Progenitor cell of endocrine pancreas (in vitro differentiated cells): Measurements from ENCODE around the gene CTNNA2. TPM values are rescaled to one million over a fixed set of nuclear protein-coding genes. Genes with fewer than 3 reads are reported as not detected.

Experiments
- DNase-seq: peaks from one replicate; pipeline ENCODE4 v3.0.0; 2021; ENCODE audit warnings: low spot score; ENCODE audit not compliant: unreplicated experiment
- H3K27ac Mint-ChIP-seq: 2 replicates; pipeline ENCODE4 v1.8.0; 2021; ENCODE audit warnings: mild to moderate bottlenecking, moderate library complexity, mixed read lengths
- H3K27me3 Mint-ChIP-seq: 2 replicates; pipeline ENCODE4 v1.8.0; 2021; ENCODE audit warnings: mixed read lengths
- H3K36me3 Mint-ChIP-seq: 2 replicates; pipeline ENCODE4 v1.8.0; 2022; ENCODE audit warnings: mixed read lengths; ENCODE audit not compliant: insufficient read depth
- H3K4me1 Mint-ChIP-seq: 2 replicates; pipeline ENCODE4 v1.8.0; 2021; ENCODE audit warnings: low read depth, mixed read lengths
- H3K4me3 Mint-ChIP-seq: 2 replicates; pipeline ENCODE4 v1.8.0; 2021; ENCODE audit warnings: low read depth, mild to moderate bottlenecking, moderate library complexity, mixed read lengths
- H3K9me3 Mint-ChIP-seq: 2 replicates; pipeline ENCODE4 v1.8.0; 2021; ENCODE audit warnings: low read depth, mixed read lengths
- total RNA-seq: library from RNA; stranded (reverse); gene quantifications from 2 replicates; pipeline ENCODE4 v1.2.1, GENCODE V29; 2021
- TF ChIP-seq, protein P1 (sequence below): fragments of 200-600 bp; sonication (generic); IDR thresholded peaks from one replicate; pipeline ENCODE4 v1.5.0; 2021; ENCODE audit warnings: antibody characterized with exemption, mild to moderate bottlenecking; ENCODE audit not compliant: unreplicated experiment

Gene CTNNA2
- total RNA-seq, 1 donor from 2014 or later = 10.2 TPM

DNA sequence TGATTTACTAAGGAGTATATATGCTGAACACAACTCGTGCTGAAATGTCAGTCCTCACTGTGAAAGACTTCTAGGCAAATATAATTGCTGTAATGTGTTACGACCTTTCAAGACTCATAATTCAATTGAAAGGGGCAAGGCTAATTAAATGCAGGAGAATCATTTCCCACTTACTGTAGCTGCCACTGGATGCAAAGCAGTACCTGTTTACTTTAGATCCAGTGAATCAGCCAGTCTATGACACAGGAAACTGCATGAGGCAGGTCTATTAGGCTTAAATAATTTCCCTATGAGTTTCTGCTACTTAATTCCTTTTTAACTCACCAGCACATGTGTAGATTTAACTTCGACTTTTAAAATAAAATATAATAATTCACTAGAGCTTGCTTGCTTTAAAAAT lies 125.6 kb downstream of the CTNNA2 start:
- Mint-ChIP-seq H3K36me3 (no peaks in the 10 kb centered on the region), H3K9me3 (no peaks in the 10 kb centered on the region), H3K27ac (no peak overlapping the region), H3K4me3 (no peak overlapping the region), H3K4me1 (no peaks in the 10 kb centered on the region), H3K27me3 (no peaks in the 10 kb centered on the region)
- no peak for DNase-seq
- TF ChIP-seq, protein P1, sequence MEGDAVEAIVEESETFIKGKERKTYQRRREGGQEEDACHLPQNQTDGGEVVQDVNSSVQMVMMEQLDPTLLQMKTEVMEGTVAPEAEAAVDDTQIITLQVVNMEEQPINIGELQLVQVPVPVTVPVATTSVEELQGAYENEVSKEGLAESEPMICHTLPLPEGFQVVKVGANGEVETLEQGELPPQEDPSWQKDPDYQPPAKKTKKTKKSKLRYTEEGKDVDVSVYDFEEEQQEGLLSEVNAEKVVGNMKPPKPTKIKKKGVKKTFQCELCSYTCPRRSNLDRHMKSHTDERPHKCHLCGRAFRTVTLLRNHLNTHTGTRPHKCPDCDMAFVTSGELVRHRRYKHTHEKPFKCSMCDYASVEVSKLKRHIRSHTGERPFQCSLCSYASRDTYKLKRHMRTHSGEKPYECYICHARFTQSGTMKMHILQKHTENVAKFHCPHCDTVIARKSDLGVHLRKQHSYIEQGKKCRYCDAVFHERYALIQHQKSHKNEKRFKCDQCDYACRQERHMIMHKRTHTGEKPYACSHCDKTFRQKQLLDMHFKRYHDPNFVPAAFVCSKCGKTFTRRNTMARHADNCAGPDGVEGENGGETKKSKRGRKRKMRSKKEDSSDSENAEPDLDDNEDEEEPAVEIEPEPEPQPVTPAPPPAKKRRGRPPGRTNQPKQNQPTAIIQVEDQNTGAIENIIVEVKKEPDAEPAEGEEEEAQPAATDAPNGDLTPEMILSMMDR = no peak

DNA sequence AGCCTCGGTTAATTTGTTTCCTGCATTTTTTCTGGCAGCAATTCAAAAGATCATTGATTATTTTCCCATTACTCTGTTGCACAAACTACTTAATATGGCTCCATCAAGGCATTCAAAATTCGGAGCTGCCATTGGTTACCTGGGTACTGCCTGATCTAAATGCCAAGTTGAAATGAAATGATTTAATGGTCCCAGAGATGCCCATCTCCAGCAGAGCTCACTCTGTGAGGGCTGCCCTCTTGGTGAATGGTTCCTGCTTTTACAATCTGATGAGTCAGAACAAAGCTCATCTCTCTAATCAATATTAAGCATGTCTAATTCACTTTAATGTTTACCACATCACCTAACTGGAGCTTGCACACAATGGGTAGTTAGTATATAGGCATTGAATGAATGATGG lies 126.1 kb downstream of the CTNNA2 start:
- Mint-ChIP-seq H3K4me3 (no peak overlapping the region), H3K36me3 (no peaks in the 10 kb centered on the region), H3K27ac (no peak overlapping the region)

DNA sequence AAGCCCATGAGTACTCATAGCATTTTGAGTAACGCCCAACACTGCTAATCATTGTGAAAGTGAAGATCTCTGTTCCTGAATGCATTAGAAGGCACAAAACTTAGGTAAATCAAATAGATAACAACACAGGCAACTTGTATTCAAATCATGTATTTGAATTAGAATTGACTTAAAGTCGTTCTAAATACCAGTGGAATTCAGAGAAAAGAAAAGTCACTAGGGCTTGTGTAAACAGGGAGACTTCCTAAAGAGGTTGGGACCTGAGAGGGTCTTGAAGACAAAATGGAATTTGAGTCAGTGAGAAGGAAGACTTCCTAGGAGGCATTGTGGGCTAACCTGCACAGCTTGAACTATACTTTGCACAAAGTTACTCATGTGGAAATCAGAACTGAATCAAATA lies 127.2 kb downstream of the CTNNA2 start:
- TF ChIP-seq, protein P1 = no peak
- no peaks in the 10 kb centered on the region for H3K4me1 Mint-ChIP-seq
- no peak overlapping the region for H3K4me3 Mint-ChIP-seq
- no peak overlapping the region for H3K27ac Mint-ChIP-seq
- no peaks in the 10 kb centered on the region for H3K9me3 Mint-ChIP-seq
- DNase-seq = no peak
- H3K27me3 Mint-ChIP-seq = no peaks in the 10 kb centered on the region
- H3K36me3 Mint-ChIP-seq = no peaks in the 10 kb centered on the region

More for the DNA sequence above, 126.1 kb downstream of the CTNNA2 start:
- Mint-ChIP-seq H3K27me3 (no peaks in the 10 kb centered on the region), H3K4me1 (no peaks in the 10 kb centered on the region), H3K9me3 (no peaks in the 10 kb centered on the region)
- DNase-seq = no peak
- TF ChIP-seq, protein P1 = no peak

DNA sequence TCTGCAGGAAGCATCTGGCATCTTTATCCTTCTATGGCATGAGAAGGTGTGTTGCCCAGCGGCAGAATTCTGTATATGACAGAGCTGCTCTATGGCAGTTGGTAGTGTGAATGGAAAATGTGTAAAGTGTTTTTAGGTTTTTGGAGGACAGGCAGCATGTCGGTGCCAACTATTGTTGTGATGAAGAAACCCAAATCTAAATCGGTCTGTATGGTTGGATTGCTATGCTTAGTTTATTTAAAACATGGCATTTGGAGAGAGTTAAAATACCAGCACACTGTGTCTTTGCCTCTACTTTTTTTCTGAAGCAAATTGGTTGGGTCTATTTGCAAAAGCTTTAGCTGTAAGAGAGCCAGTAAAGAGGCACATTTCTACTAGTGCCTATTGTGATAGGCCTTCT lies 136.7 kb downstream of the CTNNA2 start:
- Mint-ChIP-seq H3K27me3 (no peaks in the 10 kb centered on the region), H3K4me3 (no peak overlapping the region), H3K27ac (no peak overlapping the region), H3K36me3 (no peaks in the 10 kb centered on the region), H3K4me1 (peaks cover 1% of the 10 kb centered on the region), H3K9me3 (no peaks in the 10 kb centered on the region)
- no peak for DNase-seq
- TF ChIP-seq, protein P1 = no peak

DNA sequence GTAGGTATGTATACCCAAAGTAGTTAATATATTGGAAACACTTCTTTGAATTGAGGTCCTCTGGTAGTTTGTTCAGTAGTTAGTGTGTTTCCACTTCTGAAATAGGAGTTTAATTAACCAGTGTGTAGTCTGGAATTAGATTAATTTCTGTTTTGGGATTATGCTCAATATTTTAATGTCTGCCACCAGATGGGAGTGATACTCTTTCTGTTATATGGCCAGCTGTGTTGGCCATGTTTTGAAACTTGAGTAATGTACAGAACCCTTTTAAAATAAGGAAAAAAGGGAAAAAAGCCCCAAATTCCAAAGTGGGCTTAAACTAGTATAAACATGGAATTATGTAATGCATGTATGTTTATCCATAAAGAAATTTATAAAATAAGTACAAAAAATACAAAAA lies 147.7 kb downstream of the CTNNA2 start:
- H3K4me3 Mint-ChIP-seq = no peak overlapping the region
- no peaks in the 10 kb centered on the region for H3K36me3 Mint-ChIP-seq
- H3K4me1 Mint-ChIP-seq = peaks cover 5% of the 10 kb centered on the region
- H3K27me3 Mint-ChIP-seq = no peaks in the 10 kb centered on the region
- no peak for DNase-seq
- peaks cover 3% of the 10 kb centered on the region for H3K9me3 Mint-ChIP-seq
- TF ChIP-seq, protein P1 = no peak
- H3K27ac Mint-ChIP-seq = no peak overlapping the region

DNA sequence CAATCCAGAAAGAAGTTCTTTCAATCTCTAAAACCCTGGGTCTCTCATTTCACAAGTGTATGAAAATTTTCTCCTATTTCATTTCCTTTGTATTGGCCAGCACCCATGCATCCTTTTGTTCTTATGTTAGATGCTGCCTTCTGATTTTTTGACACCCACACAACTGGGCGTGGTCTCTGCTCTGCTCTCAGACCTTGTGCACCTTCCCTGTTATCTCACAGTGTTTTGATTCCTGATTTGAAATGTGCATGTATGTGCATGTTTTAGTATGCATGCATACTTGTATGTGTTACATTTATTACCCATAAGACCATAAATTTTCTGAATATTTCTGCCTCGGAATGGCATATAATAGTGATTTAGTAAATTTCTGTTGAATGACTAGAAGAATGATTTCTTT lies 152.2 kb downstream of the CTNNA2 start:
- DNase-seq = no peak
- H3K4me3 Mint-ChIP-seq = no peak overlapping the region

More for the DNA sequence above, 152.2 kb downstream of the CTNNA2 start:
- Mint-ChIP-seq H3K36me3 (no peaks in the 10 kb centered on the region), H3K27ac (no peak overlapping the region), H3K9me3 (peaks cover 3% of the 10 kb centered on the region), H3K27me3 (no peaks in the 10 kb centered on the region), H3K4me1 (peaks cover 5% of the 10 kb centered on the region)
- TF ChIP-seq, protein P1 = no peak
